H9 (cell line): Measurements from ENCODE around the gene LUZP1. TPM values are rescaled to one million over a fixed set of nuclear protein-coding genes. Genes with fewer than 3 reads are reported as not detected.

ENCODE experiments used
- DNase-seq: peaks from one replicate; pipeline ENCODE4 v3.0.0-alpha.2; 2017
- H2AFZ ChIP-seq: one replicate; pipeline ENCODE4 v1.6.1; 2013; ENCODE audit warnings: mild to moderate bottlenecking, low read length, control low read depth, moderate library complexity
- H2AK5ac ChIP-seq: 2 replicates; pipeline ENCODE4 v1.6.1; 2013; ENCODE audit warnings: low read length, control low read depth, mixed read lengths; ENCODE audit not compliant: insufficient read length
- H2BK120ac ChIP-seq: one replicate; pipeline ENCODE4 v1.6.1; 2013; ENCODE audit warnings: low read depth, mild to moderate bottlenecking, low read length, control low read depth, inconsistent platforms; ENCODE audit not compliant: poor library complexity, severe bottlenecking
- H2BK12ac ChIP-seq: 2 replicates; pipeline ENCODE4 v1.6.1; 2013; ENCODE audit warnings: low read length, control low read depth, mixed read lengths, low read depth; ENCODE audit not compliant: insufficient read length
- H2BK15ac ChIP-seq: 2 replicates; pipeline ENCODE4 v1.6.1; 2013; ENCODE audit warnings: low read depth, low read length, control low read depth
- H2BK20ac ChIP-seq: one replicate; pipeline ENCODE4 v1.6.1; 2013; ENCODE audit warnings: low read depth, mild to moderate bottlenecking, low read length, control low read depth, inconsistent platforms; ENCODE audit not compliant: poor library complexity, severe bottlenecking
- H2BK5ac ChIP-seq: 2 replicates; pipeline ENCODE4 v1.6.1; 2013; ENCODE audit warnings: low read length, control low read depth, mixed read lengths; ENCODE audit not compliant: insufficient read length
- H3K14ac ChIP-seq: 2 replicates; pipeline ENCODE4 v1.6.1; 2013; ENCODE audit warnings: low read length, control low read depth; ENCODE audit not compliant: insufficient read depth
- H3K18ac ChIP-seq: 2 replicates; pipeline ENCODE4 v1.6.1; 2013; ENCODE audit warnings: low read depth, mild to moderate bottlenecking, mixed read lengths, low read length, control low read depth; ENCODE audit not compliant: insufficient read length
- H3K23ac ChIP-seq: 2 replicates; pipeline ENCODE4 v1.6.1; 2013; ENCODE audit warnings: low read length, control low read depth, mixed read lengths, low read depth; ENCODE audit not compliant: insufficient read length
- H3K23me2 ChIP-seq: 2 replicates; pipeline ENCODE4 v1.6.1; 2013; ENCODE audit warnings: low read depth, mild to moderate bottlenecking, mixed read lengths, low read length, control low read depth; ENCODE audit not compliant: insufficient read length, poor library complexity, severe bottlenecking
- H3K27ac ChIP-seq: 2 replicates; pipeline ENCODE4 v1.5.1; 2013; ENCODE audit warnings: low read length, control low read depth, mixed read lengths, low read depth; ENCODE audit not compliant: insufficient read length
- H3K27me3 ChIP-seq: 2 replicates; pipeline ENCODE4 v1.6.1; 2013; ENCODE audit warnings: low read length, control low read depth, inconsistent platforms; ENCODE audit not compliant: insufficient read depth
- H3K4ac ChIP-seq: 2 replicates; pipeline ENCODE4 v1.6.1; 2013; ENCODE audit warnings: low read depth, mild to moderate bottlenecking, control low read depth, inconsistent platforms, low read length, moderate library complexity
- H3K4me1 ChIP-seq: 2 replicates; pipeline ENCODE4 v1.6.1; 2013; ENCODE audit warnings: low read length, control low read depth, inconsistent platforms; ENCODE audit not compliant: insufficient read depth
- H3K4me2 ChIP-seq: 2 replicates; pipeline ENCODE4 v1.6.1; 2013; ENCODE audit warnings: low read length, control low read depth, mixed read lengths; ENCODE audit not compliant: insufficient read length, insufficient read depth
- H3K56ac ChIP-seq: 2 replicates; pipeline ENCODE4 v1.6.1; 2013; ENCODE audit warnings: low read depth, mild to moderate bottlenecking, mixed read lengths, low read length, control low read depth; ENCODE audit not compliant: insufficient read length
- H3K79me1 ChIP-seq: 2 replicates; pipeline ENCODE4 v1.6.1; 2013; ENCODE audit warnings: low read depth, mild to moderate bottlenecking, moderate library complexity, low read length, control low read depth, inconsistent platforms; ENCODE audit not compliant: insufficient read depth, poor library complexity, severe bottlenecking
- H3K79me2 ChIP-seq: 2 replicates; pipeline ENCODE4 v1.6.1; 2013; ENCODE audit warnings: low read length, control low read depth, inconsistent platforms; ENCODE audit not compliant: insufficient read depth
- H3K9ac ChIP-seq: 2 replicates; pipeline ENCODE4 v1.6.1; 2013; ENCODE audit warnings: low read length, control low read depth, mixed read lengths; ENCODE audit not compliant: insufficient read length; ENCODE audit errors: extremely low read depth
- H3K9me3 ChIP-seq: one replicate; pipeline ENCODE4 v1.6.1; 2013; ENCODE audit warnings: low read depth, low read length, inconsistent platforms; ENCODE audit not compliant: control insufficient read depth
- H3T11ph ChIP-seq: one replicate; pipeline ENCODE4 v1.6.1; 2013; ENCODE audit warnings: mild to moderate bottlenecking, low read length, control low read depth, inconsistent platforms
- H4K20me1 ChIP-seq: one replicate; pipeline ENCODE4 v1.6.1; 2013; ENCODE audit not compliant: control insufficient read depth, insufficient read length, insufficient read depth
- H4K5ac ChIP-seq: 2 replicates; pipeline ENCODE4 v1.6.1; 2013; ENCODE audit warnings: low read depth, mild to moderate bottlenecking, mixed read lengths, low read length, control low read depth; ENCODE audit not compliant: insufficient read length
- H4K8ac ChIP-seq: replicated peaks from 2 replicates; pipeline ENCODE4 v1.6.1; 2013; ENCODE audit warnings: low read length, control low read depth, mixed read lengths, low read depth; ENCODE audit not compliant: insufficient read length
- H4K91ac ChIP-seq: 2 replicates; pipeline ENCODE4 v1.6.1; 2013; ENCODE audit warnings: low read depth, mild to moderate bottlenecking, moderate library complexity, mixed read lengths, low read length, control low read depth; ENCODE audit not compliant: insufficient read length
- H3K27ac Mint-ChIP-seq, 3 experiments: 2 replicates in 2 of 3; 3 replicates in 1 of 3; pipeline ENCODE4 v1.8.0; 2020 to 2021; ENCODE audit warnings: mixed read lengths in 3 of 3, mild to moderate bottlenecking in 1 of 3, moderate library complexity in 1 of 3
- H3K27me3 Mint-ChIP-seq: 2 replicates; pipeline ENCODE4 v1.8.0; 2021; ENCODE audit warnings: low read depth, mild to moderate bottlenecking, moderate library complexity, mixed read lengths
- H3K36me3 Mint-ChIP-seq, 3 experiments: 2 replicates in 2 of 3; 3 replicates in 1 of 3; pipeline ENCODE4 v1.8.0; 2020 to 2021; ENCODE audit warnings: low read depth in 3 of 3, mixed read lengths in 3 of 3; ENCODE audit not compliant: insufficient read depth in 1 of 3
- H3K4me1 Mint-ChIP-seq, 2 experiments: 2 replicates each; pipeline ENCODE4 v1.8.0; 2020; ENCODE audit warnings: mixed read lengths in 2 of 2
- H3K4me3 Mint-ChIP-seq, 2 experiments: 2 replicates in 1 of 2; 3 replicates in 1 of 2; pipeline ENCODE4 v1.8.0; 2020 to 2021; ENCODE audit warnings: mild to moderate bottlenecking in 2 of 2, mixed read lengths in 2 of 2, moderate library complexity in 1 of 2
- H3K9me3 Mint-ChIP-seq, 2 experiments: 2 replicates in 1 of 2; 3 replicates in 1 of 2; pipeline ENCODE4 v1.8.0; 2020; ENCODE audit warnings: mild to moderate bottlenecking in 2 of 2, mixed read lengths in 2 of 2, moderate library complexity in 1 of 2
- WGBS: extraction: QIAGEN DNeasy Blood & Tissue Kit; methylation state at CpG from one replicate; pipeline ENCODE4 v1.1.7; 2013; ENCODE audit warnings: missing lambda C conversion rate, low lambda C conversion rate, mixed read lengths; ENCODE audit not compliant: insufficient read length; ENCODE audit errors: extremely low coverage; 5-methylcytosine and 5-hydroxymethylcytosine counted together
- total RNA-seq: library from RNA; stranded (reverse); gene quantifications from 2 replicates; pipeline ENCODE4 v1.2.1, GENCODE V29; 2021
- TF ChIP-seq, protein P1 (sequence below): fragments of 200-600 bp; sonication (generic); conservative IDR thresholded peaks from 3 replicates; pipeline ENCODE4 v1.8.0; 2021; ENCODE audit warnings: antibody characterized with exemption, mild to moderate bottlenecking

The LUZP1 gene
- total RNA-seq, 1 experiment from 2014 or later: 48.2 TPM

DNA sequence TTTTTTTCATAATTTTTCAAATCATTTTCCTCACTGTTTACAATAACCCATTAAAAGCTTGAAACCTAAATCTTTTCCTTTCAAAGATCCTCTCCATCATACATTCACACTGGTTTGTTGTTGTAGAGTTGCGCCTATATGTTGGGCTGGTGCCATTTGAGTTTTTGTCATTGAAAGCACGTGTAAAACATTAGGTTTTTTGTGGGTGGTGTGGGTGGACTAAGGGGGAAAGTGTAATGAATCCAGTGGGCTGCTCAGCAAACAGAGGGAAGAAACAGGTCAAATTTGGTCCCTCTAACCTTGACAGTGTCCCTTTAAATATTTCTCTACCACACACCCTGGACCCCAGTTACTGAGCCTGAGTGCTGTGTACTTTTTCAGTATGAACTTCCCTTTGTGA lies 102.6 kb downstream of the LUZP1 start:
- Histone ChIP-seq H2AK5ac (no peak overlapping the region), H3K79me2 (no peaks in the 10 kb centered on the region), H3T11ph (no peak overlapping the region), H4K5ac (no peak overlapping the region), H2AFZ (no peak overlapping the region), H3K27me3 (no peaks in the 10 kb centered on the region), H2BK15ac (no peak overlapping the region), H3K18ac (no peak overlapping the region), H3K9me3 (no peaks in the 10 kb centered on the region), H2BK120ac (no peak overlapping the region), H3K23ac (no peak overlapping the region), H3K4ac (no peak overlapping the region), H3K27ac (no peak overlapping the region), H3K56ac (no peak overlapping the region), H3K14ac (no peak overlapping the region), H2BK20ac (no peak overlapping the region), H3K4me1 (no peaks in the 10 kb centered on the region), H3K79me1 (no peaks in the 10 kb centered on the region), H3K4me2 (no peak overlapping the region), H4K91ac (no peak overlapping the region), H3K9ac (no peak overlapping the region), H2BK5ac (no peak overlapping the region), H4K20me1 (no peaks in the 10 kb centered on the region), H3K23me2 (no peaks in the 10 kb centered on the region), H4K8ac (no peak overlapping the region), H2BK12ac (no peak overlapping the region)
- TF ChIP-seq, protein P1, sequence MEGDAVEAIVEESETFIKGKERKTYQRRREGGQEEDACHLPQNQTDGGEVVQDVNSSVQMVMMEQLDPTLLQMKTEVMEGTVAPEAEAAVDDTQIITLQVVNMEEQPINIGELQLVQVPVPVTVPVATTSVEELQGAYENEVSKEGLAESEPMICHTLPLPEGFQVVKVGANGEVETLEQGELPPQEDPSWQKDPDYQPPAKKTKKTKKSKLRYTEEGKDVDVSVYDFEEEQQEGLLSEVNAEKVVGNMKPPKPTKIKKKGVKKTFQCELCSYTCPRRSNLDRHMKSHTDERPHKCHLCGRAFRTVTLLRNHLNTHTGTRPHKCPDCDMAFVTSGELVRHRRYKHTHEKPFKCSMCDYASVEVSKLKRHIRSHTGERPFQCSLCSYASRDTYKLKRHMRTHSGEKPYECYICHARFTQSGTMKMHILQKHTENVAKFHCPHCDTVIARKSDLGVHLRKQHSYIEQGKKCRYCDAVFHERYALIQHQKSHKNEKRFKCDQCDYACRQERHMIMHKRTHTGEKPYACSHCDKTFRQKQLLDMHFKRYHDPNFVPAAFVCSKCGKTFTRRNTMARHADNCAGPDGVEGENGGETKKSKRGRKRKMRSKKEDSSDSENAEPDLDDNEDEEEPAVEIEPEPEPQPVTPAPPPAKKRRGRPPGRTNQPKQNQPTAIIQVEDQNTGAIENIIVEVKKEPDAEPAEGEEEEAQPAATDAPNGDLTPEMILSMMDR: no peak
- Mint-ChIP-seq H3K9me3 (no peaks in the 10 kb centered on the region), H3K4me3 (no peak overlapping the region), H3K4me1 (no peaks in the 10 kb centered on the region), H3K27ac (no peak overlapping the region), H3K27me3 (no peaks in the 10 kb centered on the region), H3K36me3 (peaks cover 31 to 88% (median 74%) of the 10 kb centered on the region in 3 experiments; a peak in 6 of 7 replicates)
- no CpG with 5 or more reads among the region's 2 CpGs for WGBS
- no peak for DNase-seq
